Dendritic cell treated with granulocyte-macrophage colony-stimulating factor and Interleukin-4, amounts not matched to agents 40 ng/mL and 50 ng/mL, for 4 days (primary cell): ENCODE results near the gene SLC25A29.

ENCODE experiments used
- H3K27ac Mint-ChIP-seq: one replicate; pipeline ENCODE4 v1.8.0; 2022; ENCODE audit warnings: mild to moderate bottlenecking, mixed read lengths
- H3K27me3 Mint-ChIP-seq: one replicate; pipeline ENCODE4 v1.8.0; 2022; ENCODE audit warnings: mild to moderate bottlenecking, mixed read lengths
- H3K36me3 Mint-ChIP-seq: one replicate; pipeline ENCODE4 v1.8.0; 2022; ENCODE audit warnings: low read depth, mixed read lengths
- H3K4me1 Mint-ChIP-seq: one replicate; pipeline ENCODE4 v1.8.0; 2022; ENCODE audit warnings: low read depth, mixed read lengths
- H3K4me3 Mint-ChIP-seq: one replicate; pipeline ENCODE4 v1.8.0; 2022; ENCODE audit warnings: mild to moderate bottlenecking, moderate library complexity, mixed read lengths
- H3K9me3 Mint-ChIP-seq: one replicate; pipeline ENCODE4 v1.8.0; 2022; ENCODE audit warnings: mixed read lengths
- intact Hi-C: fragments of 100-400 bp; cut with micrococcal nuclease; formaldehyde crosslinking; loops from one replicate; pipeline ENCODE4 v1.15.0; 2022

Gene SLC25A29

GRCh38 chr14:100325231-100325632 is 19.0 kb upstream of the SLC25A29 start:
- Mint-ChIP-seq H3K4me1 (peaks cover 24% of the 10 kb centered on the region), H3K9me3 (no peaks in the 10 kb centered on the region), H3K27ac (peak overlapping the region; percentile 22), H3K36me3 (no peaks in the 10 kb centered on the region), H3K4me3 (no peak overlapping the region), H3K27me3 (peaks cover 14% of the 10 kb centered on the region)
- intact Hi-C loops, result no loop called here

- Mint-ChIP-seq H3K27ac (peak overlapping the region; percentile 66), H3K9me3 (no peaks in the 10 kb centered on the region), H3K27me3 (peaks cover 18% of the 10 kb centered on the region)
Measured at GRCh38 chr14:100323942-100324307, 17.7 kb upstream of the SLC25A29 start.

GRCh38 chr14:100323121-100323941 is 17.1 kb upstream of the SLC25A29 start, which contains the start of gene SLC25A47:
SLC25A47 (plus strand) TSS chr14:100323339; CDS start chr14:100323415, 76 bp downstream.
- peaks cover 24% of the 10 kb centered on the region for H3K4me1 Mint-ChIP-seq
- intact Hi-C loops, result no loop called here
- no peak within 1 kb of the TSS for H3K4me3 Mint-ChIP-seq
- H3K36me3 Mint-ChIP-seq, result no peaks in the 10 kb centered on the region
- H3K27ac Mint-ChIP-seq, result peak within 1 kb of the TSS; percentile 66
- no peaks in the 10 kb centered on the region for H3K9me3 Mint-ChIP-seq
- H3K27me3 Mint-ChIP-seq, result peaks cover 18% of the 10 kb centered on the region

More at GRCh38 chr14:100323942-100324307, 17.7 kb upstream of the SLC25A29 start:
- no peak overlapping the region for H3K4me3 Mint-ChIP-seq
- H3K36me3 Mint-ChIP-seq, result no peaks in the 10 kb centered on the region
- peaks cover 24% of the 10 kb centered on the region for H3K4me1 Mint-ChIP-seq
- intact Hi-C loops, result no loop called here

GRCh38 chr14:100322138-100322957 is 16.1 kb upstream of the SLC25A29 start:
- no peak overlapping the region for H3K4me3 Mint-ChIP-seq
- intact Hi-C loops, result no loop called here
- peak overlapping the region; percentile 66 for H3K27ac Mint-ChIP-seq
- H3K36me3 Mint-ChIP-seq, result no peaks in the 10 kb centered on the region
- H3K9me3 Mint-ChIP-seq, result no peaks in the 10 kb centered on the region
- H3K27me3 Mint-ChIP-seq, result peaks cover 18% of the 10 kb centered on the region
- H3K4me1 Mint-ChIP-seq, result peaks cover 31% of the 10 kb centered on the region

- Mint-ChIP-seq H3K27ac (no peak overlapping the region), H3K9me3 (no peaks in the 10 kb centered on the region), H3K27me3 (peaks cover 18% of the 10 kb centered on the region), H3K4me3 (no peak overlapping the region), H3K36me3 (no peaks in the 10 kb centered on the region), H3K4me1 (peaks cover 31% of the 10 kb centered on the region)
- intact Hi-C loops, result no loop called here
Measured at GRCh38 chr14:100321473-100322137, 15.4 kb upstream of the SLC25A29 start.

- peaks cover 24% of the 10 kb centered on the region for H3K4me1 Mint-ChIP-seq
- intact Hi-C loops, result no loop called here
- H3K36me3 Mint-ChIP-seq, result no peaks in the 10 kb centered on the region
- peak overlapping the region; percentile 18 for H3K27ac Mint-ChIP-seq
- peaks cover 17% of the 10 kb centered on the region for H3K27me3 Mint-ChIP-seq
- no peaks in the 10 kb centered on the region for H3K9me3 Mint-ChIP-seq
- no peak overlapping the region for H3K4me3 Mint-ChIP-seq
Measured at GRCh38 chr14:100320157-100320856, 14.1 kb upstream of the SLC25A29 start.

- H3K9me3 Mint-ChIP-seq, result no peaks in the 10 kb centered on the region
- intact Hi-C loops, result no loop called here
- peak overlapping the region; percentile 56 for H3K4me3 Mint-ChIP-seq
- H3K36me3 Mint-ChIP-seq, result no peaks in the 10 kb centered on the region
- peaks cover 22% of the 10 kb centered on the region for H3K4me1 Mint-ChIP-seq
- H3K27me3 Mint-ChIP-seq, result peaks cover 23% of the 10 kb centered on the region
- peak overlapping the region; percentile 85 for H3K27ac Mint-ChIP-seq
Measured at GRCh38 chr14:100317912-100318808, 11.9 kb upstream of the SLC25A29 start.

- Mint-ChIP-seq H3K9me3 (no peaks in the 10 kb centered on the region), H3K27ac (peak overlapping the region; percentile 85), H3K4me1 (peaks cover 30% of the 10 kb centered on the region), H3K27me3 (peaks cover 21% of the 10 kb centered on the region), H3K4me3 (no peak overlapping the region), H3K36me3 (no peaks in the 10 kb centered on the region)
- intact Hi-C loops, result no loop called here
Measured at GRCh38 chr14:100317389-100317788, 11.1 kb upstream of the SLC25A29 start.

GRCh38 chr14:100314724-100315123 is 8.5 kb upstream of the SLC25A29 start:
- H3K9me3 Mint-ChIP-seq, result no peaks in the 10 kb centered on the region
- H3K4me3 Mint-ChIP-seq, result no peak overlapping the region
- H3K27ac Mint-ChIP-seq, result peak overlapping the region; percentile 28
- intact Hi-C loops, result no loop called here
- peaks cover 7% of the 10 kb centered on the region for H3K27me3 Mint-ChIP-seq
- peaks cover 47% of the 10 kb centered on the region for H3K4me1 Mint-ChIP-seq
- no peaks in the 10 kb centered on the region for H3K36me3 Mint-ChIP-seq

- H3K36me3 Mint-ChIP-seq, result no peaks in the 10 kb centered on the region
- H3K27me3 Mint-ChIP-seq, result peaks cover 8% of the 10 kb centered on the region
- no peak overlapping the region for H3K4me3 Mint-ChIP-seq
- H3K27ac Mint-ChIP-seq, result peak overlapping the region; percentile 80
- H3K4me1 Mint-ChIP-seq, result peaks cover 57% of the 10 kb centered on the region
- H3K9me3 Mint-ChIP-seq, result no peaks in the 10 kb centered on the region
- intact Hi-C loops, result no loop called here
Measured at GRCh38 chr14:100313464-100314230, 7.4 kb upstream of the SLC25A29 start.

- peaks cover 10% of the 10 kb centered on the region for H3K27me3 Mint-ChIP-seq
- intact Hi-C loops, result no loop called here
- peak overlapping the region; percentile 80 for H3K27ac Mint-ChIP-seq
- no peak overlapping the region for H3K4me3 Mint-ChIP-seq
- H3K4me1 Mint-ChIP-seq, result peaks cover 62% of the 10 kb centered on the region
- H3K36me3 Mint-ChIP-seq, result no peaks in the 10 kb centered on the region
- H3K9me3 Mint-ChIP-seq, result no peaks in the 10 kb centered on the region
Measured at GRCh38 chr14:100312877-100313400, 6.7 kb upstream of the SLC25A29 start.
